Measurements from ENCODE around the gene PON2.

PON2 gene

GRCh38 chr7:95434557-95435421, at the start of gene PON2:
Gene PON2, minus strand, starts transcription at chr7:95435028. Its CDS starts 77 bp downstream, at chr7:95434951.
- peaks cover 2% of the 10 kb centered on the region for H3K4me1 ChIP-seq (ENCODE audit: control insufficient read depth, insufficient read depth, low read length)
- peak within 1 kb of the TSS; percentile 68 for H3K4me3 ChIP-seq (ENCODE audit: low read length)
- H3K9ac ChIP-seq (ENCODE audit: low read length), result peak within 1 kb of the TSS; percentile 41
- H3K36me3 ChIP-seq (ENCODE audit: control insufficient read depth, insufficient read depth, low read length), result no peaks in the 10 kb centered on the region
- H3K27me3 ChIP-seq (ENCODE audit: control insufficient read depth, insufficient read depth, low read length), result no peaks in the 10 kb centered on the region
- H3K27ac ChIP-seq (ENCODE audit: low read depth, low read length), result peak within 1 kb of the TSS; percentile 66

- no peak overlapping the region for H3K4me3 ChIP-seq (ENCODE audit: low read length)
- H3K4me1 ChIP-seq (ENCODE audit: control insufficient read depth, insufficient read depth, low read length), result no peaks in the 10 kb centered on the region
- H3K27me3 ChIP-seq (ENCODE audit: control insufficient read depth, insufficient read depth, low read length), result no peaks in the 10 kb centered on the region
- no peak overlapping the region for H3K27ac ChIP-seq (ENCODE audit: low read depth, low read length)
- H3K9ac ChIP-seq (ENCODE audit: low read length), result no peak overlapping the region
- H3K36me3 ChIP-seq (ENCODE audit: control insufficient read depth, insufficient read depth, low read length), result no peaks in the 10 kb centered on the region
These were observed 47.6 kb upstream of the PON2 start for GRCh38 chr7:95482424-95482823.

DNA sequence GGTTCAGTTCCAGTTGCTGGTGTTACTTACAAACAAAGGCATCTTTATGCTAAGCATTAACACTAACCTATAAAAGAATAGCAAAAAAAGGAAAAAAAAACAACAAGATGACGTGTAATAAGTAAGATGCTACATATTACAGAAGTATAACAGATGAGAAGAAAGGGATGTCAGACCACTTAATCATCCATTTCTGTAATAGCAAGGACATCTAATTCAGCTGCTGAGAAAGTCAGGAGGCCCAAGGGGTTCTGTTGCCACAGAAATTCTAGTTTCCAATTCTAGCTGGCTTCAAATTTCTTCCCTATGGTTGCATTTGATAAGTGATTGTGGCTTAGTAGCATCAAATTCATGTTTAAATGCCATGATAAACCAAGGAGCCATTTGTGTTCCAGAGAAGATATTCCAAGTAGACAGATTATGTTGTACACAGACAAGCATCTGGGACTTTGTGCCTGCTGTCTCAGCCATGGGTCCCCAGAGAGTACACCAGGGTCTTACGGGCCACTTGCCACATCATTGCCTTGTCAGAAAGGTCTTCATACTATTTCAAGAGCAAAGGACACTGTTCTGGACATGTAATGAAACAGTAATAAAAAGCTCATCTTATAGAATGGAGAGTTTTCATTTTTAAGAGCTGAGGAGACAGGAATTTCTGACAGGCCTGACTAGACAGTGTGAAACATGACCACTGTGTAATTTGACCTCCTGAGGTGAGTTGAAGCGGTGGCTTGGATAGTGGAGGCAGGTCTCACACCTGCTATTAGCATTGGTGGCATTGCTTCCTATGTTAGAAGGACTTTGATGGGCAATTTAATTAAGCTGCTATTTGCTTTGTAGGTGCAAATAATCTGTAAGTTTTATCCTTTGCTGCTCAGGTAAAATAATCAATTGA, 46.7 kb upstream of the PON2 start:
- Histone ChIP-seq H3K9ac (ENCODE audit: low read length) (no peak overlapping the region), H3K27ac (ENCODE audit: low read depth, low read length) (no peak overlapping the region), H3K27me3 (ENCODE audit: control insufficient read depth, insufficient read depth, low read length) (no peaks in the 10 kb centered on the region), H3K4me1 (ENCODE audit: control insufficient read depth, insufficient read depth, low read length) (no peaks in the 10 kb centered on the region), H3K36me3 (ENCODE audit: control insufficient read depth, insufficient read depth, low read length) (no peaks in the 10 kb centered on the region), H3K4me3 (ENCODE audit: low read length) (no peak overlapping the region)

DNA sequence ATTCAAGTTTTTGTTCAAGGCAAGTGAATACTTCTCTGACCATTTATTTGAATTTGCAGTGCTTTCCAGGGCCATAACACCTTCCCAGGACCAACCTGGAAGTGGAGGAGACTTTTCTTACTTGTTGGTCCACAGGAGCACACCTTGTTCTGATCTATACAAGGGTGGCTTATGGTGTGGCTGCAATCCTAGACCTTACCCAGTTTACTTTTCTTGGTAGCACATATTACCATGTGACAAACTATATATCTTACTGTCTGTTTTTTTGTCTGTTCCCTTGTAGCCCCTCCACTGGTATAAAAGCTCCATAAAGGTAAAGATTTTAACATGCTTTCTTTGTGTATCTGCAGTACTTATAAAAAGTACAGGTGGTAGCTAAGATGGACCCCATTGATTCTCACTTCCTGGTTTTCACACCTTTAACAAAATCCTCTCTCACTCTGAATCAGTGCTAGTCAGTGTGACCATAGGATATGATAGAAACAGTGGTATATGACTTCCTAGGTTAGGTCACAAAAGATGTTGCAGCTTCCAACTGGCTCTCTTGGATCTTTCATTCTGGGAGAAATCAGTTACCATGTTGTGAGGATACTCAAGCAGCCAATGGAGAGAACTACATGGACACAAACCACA, 45.3 kb upstream of the PON2 start:
- no peak overlapping the region for H3K4me3 ChIP-seq (ENCODE audit: low read length)
- H3K36me3 ChIP-seq (ENCODE audit: control insufficient read depth, insufficient read depth, low read length), result no peaks in the 10 kb centered on the region
- H3K4me1 ChIP-seq (ENCODE audit: control insufficient read depth, insufficient read depth, low read length), result no peaks in the 10 kb centered on the region
- H3K9ac ChIP-seq (ENCODE audit: low read length), result no peak overlapping the region
- no peak overlapping the region for H3K27ac ChIP-seq (ENCODE audit: low read depth, low read length)
- H3K27me3 ChIP-seq (ENCODE audit: control insufficient read depth, insufficient read depth, low read length), result no peaks in the 10 kb centered on the region

DNA sequence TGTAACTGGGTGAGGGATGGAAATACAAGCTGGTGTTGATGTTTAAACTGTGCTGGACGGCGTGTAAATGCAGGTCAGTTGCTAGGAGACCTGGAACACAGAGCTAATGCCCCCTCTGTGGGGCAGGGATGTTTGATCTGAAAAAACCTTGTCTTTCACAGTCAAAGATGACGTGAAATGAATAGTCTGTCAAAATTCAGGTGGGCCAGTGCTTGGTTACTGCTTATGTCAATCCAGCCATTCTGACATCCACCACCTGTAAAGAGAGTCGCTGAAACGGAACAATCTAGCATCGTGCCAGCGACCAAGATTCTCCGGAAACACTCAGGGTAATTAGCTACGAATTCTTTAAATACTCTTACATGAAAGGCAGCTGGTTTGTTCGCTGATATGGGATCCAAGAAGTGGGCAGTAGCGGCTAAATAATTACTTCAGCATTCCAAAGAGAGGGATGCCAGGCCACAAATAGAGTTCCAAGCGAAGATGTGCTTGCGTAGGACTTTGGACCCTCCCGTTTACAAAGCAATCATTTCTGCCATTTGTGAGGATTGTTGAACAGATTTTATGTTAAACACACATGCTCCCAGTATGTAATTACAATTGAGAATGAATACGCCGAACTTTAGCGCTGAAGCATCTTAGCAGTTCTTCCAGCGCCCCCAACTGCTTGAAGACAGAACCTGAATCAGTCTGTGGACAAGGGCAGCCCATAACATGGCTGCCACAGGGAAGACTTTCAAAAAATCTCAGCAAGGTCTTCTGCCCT, 43.6 kb upstream of the PON2 start:
- no peak overlapping the region for H3K27ac ChIP-seq (ENCODE audit: low read depth, low read length)
- no peak overlapping the region for H3K9ac ChIP-seq (ENCODE audit: low read length)
- no peak overlapping the region for H3K4me3 ChIP-seq (ENCODE audit: low read length)
- H3K27me3 ChIP-seq (ENCODE audit: control insufficient read depth, insufficient read depth, low read length), result no peaks in the 10 kb centered on the region
- no peaks in the 10 kb centered on the region for H3K36me3 ChIP-seq (ENCODE audit: control insufficient read depth, insufficient read depth, low read length)
- no peaks in the 10 kb centered on the region for H3K4me1 ChIP-seq (ENCODE audit: control insufficient read depth, insufficient read depth, low read length)

DNA sequence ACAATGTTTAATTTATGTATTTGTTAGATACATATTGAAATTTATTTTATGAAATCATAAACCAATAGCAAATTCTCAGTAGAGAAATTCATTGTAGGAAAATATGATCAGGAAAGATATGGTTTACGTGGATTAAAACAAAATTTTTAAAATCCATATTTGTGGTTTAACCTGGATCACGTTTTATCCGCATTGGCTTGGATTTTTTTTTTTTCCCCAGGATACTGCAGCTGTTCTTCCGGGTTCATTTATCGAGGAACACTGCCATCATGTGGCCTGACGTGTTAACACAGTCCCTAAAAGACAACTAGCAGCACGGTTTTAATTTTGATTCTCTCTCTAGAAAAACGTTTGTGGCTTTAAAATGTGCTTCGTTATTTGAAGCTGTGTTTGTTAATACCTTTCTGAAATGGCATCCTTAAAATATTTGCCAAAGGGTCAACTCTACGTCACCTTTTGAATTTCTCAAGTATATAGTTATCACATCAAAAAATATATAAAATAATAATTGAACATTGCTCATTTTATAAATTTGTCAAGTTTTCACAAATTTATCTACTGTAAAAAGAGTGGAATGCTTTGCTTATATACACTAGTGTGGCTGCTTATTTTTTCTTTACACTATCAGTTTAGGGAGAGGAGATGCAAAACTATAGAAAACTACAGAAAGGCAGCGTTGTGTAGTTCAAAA, 42.2 kb upstream of the PON2 start:
- Histone ChIP-seq H3K27ac (ENCODE audit: low read depth, low read length) (no peak overlapping the region), H3K9ac (ENCODE audit: low read length) (no peak overlapping the region), H3K4me3 (ENCODE audit: low read length) (no peak overlapping the region)

GRCh38 chr7:95476072-95476847, 41.4 kb upstream of the PON2 start:
- no peak overlapping the region for H3K9ac ChIP-seq (ENCODE audit: low read length)
- no peaks in the 10 kb centered on the region for H3K4me1 ChIP-seq (ENCODE audit: control insufficient read depth, insufficient read depth, low read length)
- H3K4me3 ChIP-seq (ENCODE audit: low read length), result no peak overlapping the region
- no peaks in the 10 kb centered on the region for H3K27me3 ChIP-seq (ENCODE audit: control insufficient read depth, insufficient read depth, low read length)
- H3K36me3 ChIP-seq (ENCODE audit: control insufficient read depth, insufficient read depth, low read length), result no peaks in the 10 kb centered on the region
- no peak overlapping the region for H3K27ac ChIP-seq (ENCODE audit: low read depth, low read length)

More for the DNA sequence above, 42.2 kb upstream of the PON2 start:
- Histone ChIP-seq H3K4me1 (ENCODE audit: control insufficient read depth, insufficient read depth, low read length) (no peaks in the 10 kb centered on the region), H3K27me3 (ENCODE audit: control insufficient read depth, insufficient read depth, low read length) (no peaks in the 10 kb centered on the region), H3K36me3 (ENCODE audit: control insufficient read depth, insufficient read depth, low read length) (no peaks in the 10 kb centered on the region)

GRCh38 chr7:95473276-95473985, 38.6 kb upstream of the PON2 start:
- Histone ChIP-seq H3K27me3 (ENCODE audit: control insufficient read depth, insufficient read depth, low read length) (no peaks in the 10 kb centered on the region), H3K4me1 (ENCODE audit: control insufficient read depth, insufficient read depth, low read length) (no peaks in the 10 kb centered on the region), H3K36me3 (ENCODE audit: control insufficient read depth, insufficient read depth, low read length) (no peaks in the 10 kb centered on the region), H3K4me3 (ENCODE audit: low read length) (no peak overlapping the region), H3K27ac (ENCODE audit: low read depth, low read length) (no peak overlapping the region), H3K9ac (ENCODE audit: low read length) (no peak overlapping the region)

GRCh38 chr7:95472581-95473161, 37.8 kb upstream of the PON2 start:
- Histone ChIP-seq H3K9ac (ENCODE audit: low read length) (no peak overlapping the region), H3K4me3 (ENCODE audit: low read length) (no peak overlapping the region), H3K27ac (ENCODE audit: low read depth, low read length) (no peak overlapping the region), H3K4me1 (ENCODE audit: control insufficient read depth, insufficient read depth, low read length) (no peaks in the 10 kb centered on the region), H3K36me3 (ENCODE audit: control insufficient read depth, insufficient read depth, low read length) (no peaks in the 10 kb centered on the region), H3K27me3 (ENCODE audit: control insufficient read depth, insufficient read depth, low read length) (no peaks in the 10 kb centered on the region)

GRCh38 chr7:95471071-95471470, 36.2 kb upstream of the PON2 start:
- no peaks in the 10 kb centered on the region for H3K27me3 ChIP-seq (ENCODE audit: control insufficient read depth, insufficient read depth, low read length)
- H3K4me3 ChIP-seq (ENCODE audit: low read length), result no peak overlapping the region
- H3K4me1 ChIP-seq (ENCODE audit: control insufficient read depth, insufficient read depth, low read length), result no peaks in the 10 kb centered on the region
- H3K36me3 ChIP-seq (ENCODE audit: control insufficient read depth, insufficient read depth, low read length), result no peaks in the 10 kb centered on the region
- no peak overlapping the region for H3K9ac ChIP-seq (ENCODE audit: low read length)
- H3K27ac ChIP-seq (ENCODE audit: low read depth, low read length), result no peak overlapping the region

All from rectal smooth muscle tissue (tissue), 1 donor.